ENCODE data around the gene NAGA. TPM values are rescaled to one million over a fixed set of nuclear protein-coding genes. Genes with fewer than 3 reads are reported as not detected.

The NAGA gene
- total and polyA plus RNA-seq, 2 of the 4 experiments (the other 2 are of a cell fraction), result 34.3 to 44.8 TPM

DNA sequence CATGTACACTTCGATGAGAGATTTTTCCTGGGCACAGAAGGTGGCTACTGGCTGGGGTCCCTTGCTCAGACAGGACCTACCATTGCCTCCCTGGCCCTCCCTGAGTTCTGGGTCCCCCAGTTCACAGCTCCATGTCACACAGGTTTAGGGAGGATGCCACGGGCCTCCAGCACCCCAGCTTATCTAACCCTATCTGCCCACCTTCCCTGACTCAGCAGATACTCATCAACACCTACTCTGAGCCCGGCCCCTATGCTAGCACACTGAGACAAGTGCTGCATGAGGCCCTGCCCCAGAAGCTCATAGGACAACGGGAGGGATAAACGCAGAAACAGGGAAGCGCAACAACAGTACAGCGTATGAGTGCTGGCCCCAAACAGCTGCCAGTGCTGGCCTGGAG, 9.6 kb downstream of the NAGA start:
- Histone ChIP-seq H3K27ac (ENCODE audit: insufficient read depth, low read length) (no peak overlapping the region), H3K23ac (ENCODE audit: low read depth, low read length) (no peak overlapping the region), H2AK5ac (ENCODE audit: low read depth, low read length) (no peak overlapping the region), H4K91ac (ENCODE audit: insufficient read depth, low read depth, low read length) (no peak overlapping the region), H4K5ac (ENCODE audit: low read depth, low read length) (no peak overlapping the region), H2AFZ (replicated peaks; ENCODE audit: low read length, poor library complexity) (no peak overlapping the region), H2BK120ac (ENCODE audit: low read depth, low read length) (no peak overlapping the region), H3K4me2 (ENCODE audit: low read depth, low read length) (no peak overlapping the region), H4K20me1 (ENCODE audit: insufficient read depth, low read length) (no peaks in the 10 kb centered on the region), H3K4me3 (ENCODE audit: insufficient read depth, low read depth, low read length) (no peak overlapping the region), H2BK15ac (ENCODE audit: low read depth, low read length) (no peak overlapping the region), H3K18ac (ENCODE audit: low read depth, low read length) (no peak overlapping the region), H4K8ac (ENCODE audit: low read depth in 2 of 2, low read length in 2 of 2) (no peak overlapping the region), H3K36me3 (ENCODE audit: control insufficient read depth, insufficient read depth, low read length) (peaks cover 40% of the 10 kb centered on the region), H3K9ac (ENCODE audit: low read depth, low read length) (no peak overlapping the region), H3K9me1 (ENCODE audit: insufficient read depth, low read length) (no peaks in the 10 kb centered on the region), H3K56ac (ENCODE audit: extremely low read depth, insufficient read depth, low read length) (no peak overlapping the region), H3K27me3 (ENCODE audit: control insufficient read depth, insufficient read depth, low read length) (no peaks in the 10 kb centered on the region), H3K14ac (replicated peaks; ENCODE audit: low read depth, low read length) (no peak overlapping the region), H2BK20ac (ENCODE audit: low read depth, low read length) (no peak overlapping the region), H3K4ac (ENCODE audit: low read depth, low read length) (no peak overlapping the region), H3K9me3 (ENCODE audit: control insufficient read depth, insufficient read depth, low read length) (no peaks in the 10 kb centered on the region), H3K4me1 (ENCODE audit: control insufficient read depth, insufficient read depth, low read length) (no peaks in the 10 kb centered on the region), H2AK9ac (replicated peaks; ENCODE audit: low read depth, low read length, poor library complexity) (no peak overlapping the region), H3K79me1 (ENCODE audit: low read depth in 1 of 2, low read length in 2 of 2) (no peaks in the 10 kb centered on the region), H2BK5ac (ENCODE audit: low read depth, low read length, poor library complexity, severe bottlenecking) (no peak overlapping the region)
- dilution Hi-C loops (cut with HindIII; ENCODE audit: low sequenced_read_pairs, unreplicated experiment) (no loop called here), intact Hi-C loops (cut with micrococcal nuclease) (no loop called here), in situ Hi-C loops (cut with MboI; ENCODE audit: low sequenced_read_pairs) (no loop called here)
- TF ChIP-seq NFE2L2 (IDR thresholded peaks at IDR 0.05; ENCODE audit: low read depth, low read length) (no peak), CEBPB (IDR thresholded peaks at IDR 0.05; ENCODE audit: low read depth, low read length) (no peak), MAZ (IDR thresholded peaks at IDR 0.05; ENCODE audit: borderline replicate concordance, low read depth, low read length) (no peak), MAFK (IDR thresholded peaks at IDR 0.05; ENCODE audit: low read depth, low read length) (no peak), SMC3 (IDR thresholded peaks at IDR 0.05; ENCODE audit: low read depth, low read length) (no peak), CHD1 (IDR thresholded peaks at IDR 0.05; ENCODE audit: low read depth, low read length) (no peak), BHLHE40 (IDR thresholded peaks at IDR 0.05; ENCODE audit: low read depth, low read length) (no peak), FOS (IDR thresholded peaks at IDR 0.05; ENCODE audit: low read depth, low read length) (no peak), RAD21 (IDR thresholded peaks at IDR 0.05; ENCODE audit: low read length) (no peak), RFX5 (IDR thresholded peaks at IDR 0.05; ENCODE audit: low read depth, low read length) (no peak), RCOR1 (IDR thresholded peaks at IDR 0.05; ENCODE audit: insufficient replicate concordance, low read length) (no peak), POLR2A (IDR thresholded peaks at IDR 0.05; ENCODE audit: low read depth, low read length) (no peak), MXI1 (IDR thresholded peaks at IDR 0.05; ENCODE audit: borderline replicate concordance, low read depth, low read length) (no peak)
- TF ChIP-seq, protein P1, sequence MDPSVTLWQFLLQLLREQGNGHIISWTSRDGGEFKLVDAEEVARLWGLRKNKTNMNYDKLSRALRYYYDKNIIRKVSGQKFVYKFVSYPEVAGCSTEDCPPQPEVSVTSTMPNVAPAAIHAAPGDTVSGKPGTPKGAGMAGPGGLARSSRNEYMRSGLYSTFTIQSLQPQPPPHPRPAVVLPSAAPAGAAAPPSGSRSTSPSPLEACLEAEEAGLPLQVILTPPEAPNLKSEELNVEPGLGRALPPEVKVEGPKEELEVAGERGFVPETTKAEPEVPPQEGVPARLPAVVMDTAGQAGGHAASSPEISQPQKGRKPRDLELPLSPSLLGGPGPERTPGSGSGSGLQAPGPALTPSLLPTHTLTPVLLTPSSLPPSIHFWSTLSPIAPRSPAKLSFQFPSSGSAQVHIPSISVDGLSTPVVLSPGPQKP (IDR thresholded peaks at IDR 0.05; ENCODE audit: borderline replicate concordance, low read depth, low read length), result no peak
- TF ChIP-seq, protein P2, sequence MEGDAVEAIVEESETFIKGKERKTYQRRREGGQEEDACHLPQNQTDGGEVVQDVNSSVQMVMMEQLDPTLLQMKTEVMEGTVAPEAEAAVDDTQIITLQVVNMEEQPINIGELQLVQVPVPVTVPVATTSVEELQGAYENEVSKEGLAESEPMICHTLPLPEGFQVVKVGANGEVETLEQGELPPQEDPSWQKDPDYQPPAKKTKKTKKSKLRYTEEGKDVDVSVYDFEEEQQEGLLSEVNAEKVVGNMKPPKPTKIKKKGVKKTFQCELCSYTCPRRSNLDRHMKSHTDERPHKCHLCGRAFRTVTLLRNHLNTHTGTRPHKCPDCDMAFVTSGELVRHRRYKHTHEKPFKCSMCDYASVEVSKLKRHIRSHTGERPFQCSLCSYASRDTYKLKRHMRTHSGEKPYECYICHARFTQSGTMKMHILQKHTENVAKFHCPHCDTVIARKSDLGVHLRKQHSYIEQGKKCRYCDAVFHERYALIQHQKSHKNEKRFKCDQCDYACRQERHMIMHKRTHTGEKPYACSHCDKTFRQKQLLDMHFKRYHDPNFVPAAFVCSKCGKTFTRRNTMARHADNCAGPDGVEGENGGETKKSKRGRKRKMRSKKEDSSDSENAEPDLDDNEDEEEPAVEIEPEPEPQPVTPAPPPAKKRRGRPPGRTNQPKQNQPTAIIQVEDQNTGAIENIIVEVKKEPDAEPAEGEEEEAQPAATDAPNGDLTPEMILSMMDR (conservative IDR thresholded peaks at IDR 0.05; ENCODE audit: low read depth, low read length), result no peak
- TF ChIP-seq, protein P3, sequence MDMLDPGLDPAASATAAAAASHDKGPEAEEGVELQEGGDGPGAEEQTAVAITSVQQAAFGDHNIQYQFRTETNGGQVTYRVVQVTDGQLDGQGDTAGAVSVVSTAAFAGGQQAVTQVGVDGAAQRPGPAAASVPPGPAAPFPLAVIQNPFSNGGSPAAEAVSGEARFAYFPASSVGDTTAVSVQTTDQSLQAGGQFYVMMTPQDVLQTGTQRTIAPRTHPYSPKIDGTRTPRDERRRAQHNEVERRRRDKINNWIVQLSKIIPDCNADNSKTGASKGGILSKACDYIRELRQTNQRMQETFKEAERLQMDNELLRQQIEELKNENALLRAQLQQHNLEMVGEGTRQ (IDR thresholded peaks at IDR 0.05; ENCODE audit: low read depth, low read length), result no peak
- CTCF ChIA-PET, result interaction anchor here (0.6 kb wide), 1 partner anchor 304 kb away, joined by 3 read pairs; no protein-coding TSS in a partner anchor
- BruUV-seq (replicated peaks), result no TSS peak
- WGBS, 2 experiments (ENCODE audit: extremely low coverage in 2 of 2, insufficient read length in 1 of 2), result 80% methylated on average over 1 of the region's 7 CpGs; no CpG with 5 or more reads in 1 of the 2 experiments
- no peak for DNase-seq
- POLR2A ChIA-PET (ENCODE audit: unreplicated experiment), result interaction anchor here (0.7 kb wide), 1 partner anchor 364 kb away, joined by 14 read pairs; no protein-coding TSS in a partner anchor
- ATAC-seq (ENCODE audit: low read depth), result no peak
